HCT116 (cell line): ENCODE results near the gene DUSP2. TPM values are rescaled to one million over a fixed set of nuclear protein-coding genes. Genes with fewer than 3 reads are reported as not detected.

Experiments used
- ATAC-seq: fragments of 200-7000 bp; cut with Tn5 transposase; 2 replicates; pipeline ENCODE4 v1.9.1; 2020; ENCODE audit warnings: mild to moderate bottlenecking, moderate library complexity
- BruUV-seq: library from RNA; stranded (reverse); fragments of 400-500 nt; replicated peaks from 2 replicates; lab custom pipeline; 2021; lab: Mats Ljungman, UMichigan
- CTCF ChIA-PET: fragments of 300-600 bp; sonication (Branson Sonifier 250); formaldehyde crosslinking; loops from one replicate; lab custom pipeline; 2021; ENCODE audit warnings: antibody characterized with exemption; lab: Charles Lee
- POLR2A ChIA-PET: fragments of 300-600, 350-600 bp; sonication (Branson Sonifier 250); formaldehyde crosslinking; loops from one replicate; lab custom pipeline; 2021; ENCODE audit warnings: antibody characterized with exemption; lab: Charles Lee
- RAD21 ChIA-PET, 2 experiments: fragments of 300-600 bp; sonication (Branson Sonifier 250); formaldehyde crosslinking; loops; one replicate each; lab custom pipeline; 2023; ENCODE audit warnings: low total read pairs in 2 of 2; ENCODE audit not compliant: uncharacterized antibody in 2 of 2, unreplicated experiment in 2 of 2, low non-redundant PET in 1 of 2; lab: Charles Lee
- DNase-seq: peaks from one replicate; pipeline ENCODE4 v3.0.0-alpha.2; 2010; ENCODE audit warnings: low read depth, low spot score
- H2AFZ ChIP-seq: fragments of 200-600 bp; shearing (Covaris generic), sonication (generic); 2 replicates; pipeline ENCODE4 v1.6.1; 2017; ENCODE audit warnings: low read depth, mixed run types, mixed read lengths, antibody characterized with exemption, low read length; ENCODE audit not compliant: poor library complexity, severe bottlenecking
- H3K27ac ChIP-seq: 2 replicates; pipeline ENCODE4 v1.5.1; 2012; ENCODE audit warnings: low read depth, low read length
- H3K27me3 ChIP-seq: fragments of 200-600 bp; sonication (generic); 2 replicates; pipeline ENCODE4 v1.6.1; 2016; ENCODE audit warnings: mixed run types, low read length, mixed read lengths; ENCODE audit not compliant: insufficient read depth
- H3K36me3 ChIP-seq, 2 experiments: fragments of 200-500 bp in 1 of 2; fragments of 200-600 bp in 1 of 2; sonication (Bioruptor generic) in 1 of 2; sonication (generic) in 1 of 2; 2 replicates each; pipeline versions ENCODE4 v1.5.1 to v1.6.1; 2014 to 2016; ENCODE audit warnings: low read length in 2 of 2, inconsistent platforms in 1 of 2, mixed read lengths in 1 of 2, mixed run types in 1 of 2; ENCODE audit not compliant: insufficient read depth in 2 of 2, control insufficient read depth in 1 of 2
- H3K4me1 ChIP-seq, 2 experiments: fragments of 200-600 bp in 1 of 2; sonication (generic) in 1 of 2; 2 replicates each; pipeline versions ENCODE4 v1.5.1 to v1.6.1; 2012 to 2017; ENCODE audit warnings: low read length in 2 of 2, inconsistent platforms in 1 of 2, mild to moderate bottlenecking in 1 of 2, mixed read lengths in 1 of 2, mixed run types in 1 of 2, moderate library complexity in 1 of 2; ENCODE audit not compliant: insufficient read depth in 2 of 2, control insufficient read depth in 1 of 2
- H3K4me2 ChIP-seq: fragments of 200-600 bp; sonication (generic); 2 replicates; pipeline ENCODE4 v1.6.1; 2017; ENCODE audit warnings: mixed run types, low read length, mixed read lengths
- H3K4me3 ChIP-seq, 2 experiments: fragments of 200-600 bp in 1 of 2; sonication (generic) in 1 of 2; replicated peaks in 1 of 2; 2 replicates each; pipeline ENCODE4 v1.5.1; 2011 to 2016; ENCODE audit warnings: low read length in 2 of 2, control low read depth in 1 of 2, low read depth in 1 of 2, mild to moderate bottlenecking in 1 of 2, mixed read lengths in 1 of 2, mixed run types in 1 of 2
- H3K79me2 ChIP-seq: fragments of 200-600 bp; sonication (generic); 2 replicates; pipeline ENCODE4 v1.6.1; 2017; ENCODE audit warnings: mild to moderate bottlenecking, mixed run types, low read length, moderate library complexity, mixed read lengths; ENCODE audit not compliant: insufficient read depth
- H3K9ac ChIP-seq: fragments of 200-600 bp; sonication (generic); 2 replicates; pipeline ENCODE4 v1.6.1; 2016; ENCODE audit warnings: low read length, mixed read lengths
- H3K9me2 ChIP-seq: fragments of 200-600 bp; sonication (generic), shearing (Covaris generic); 2 replicates; pipeline ENCODE4 v1.6.1; 2017; ENCODE audit warnings: mixed run types, mild to moderate bottlenecking, moderate library complexity; ENCODE audit not compliant: insufficient read depth
- H3K9me3 ChIP-seq, 2 experiments: fragments of 200-500 bp in 1 of 2; fragments of 200-600 bp in 1 of 2; sonication (Bioruptor generic) in 1 of 2; sonication (generic) in 1 of 2; 2 replicates each; pipeline ENCODE4 v1.6.1; 2014 to 2017; ENCODE audit warnings: low read length in 2 of 2, mixed read lengths in 2 of 2, inconsistent platforms in 1 of 2, low read depth in 1 of 2, mild to moderate bottlenecking in 1 of 2, mixed run types in 1 of 2, moderate library complexity in 1 of 2; ENCODE audit not compliant: control insufficient read depth in 1 of 2, insufficient read depth in 1 of 2
- H4K20me1 ChIP-seq: fragments of 200-600 bp; sonication (generic), shearing (Covaris generic); 2 replicates; pipeline ENCODE4 v1.6.1; 2017; ENCODE audit warnings: mixed run types, mild to moderate bottlenecking, moderate library complexity; ENCODE audit not compliant: insufficient read depth
- CEBPB ChIP-seq: IDR thresholded peaks from 2 replicates; pipeline ENCODE4 v1.6.1; 2012; ENCODE audit warnings: low read depth
- EZH2phosphoT487 ChIP-seq: fragments of 200-600 bp; IDR thresholded peaks from 2 replicates; pipeline ENCODE4 v1.6.1; 2018; ENCODE audit warnings: antibody characterized with exemption, borderline replicate concordance
- FOSL1 ChIP-seq: IDR thresholded peaks from 2 replicates; pipeline ENCODE4 v1.6.1; 2012; ENCODE audit warnings: low read depth
- JUND ChIP-seq: IDR thresholded peaks from 2 replicates; pipeline ENCODE4 v1.6.1; 2012
- POLR2A ChIP-seq: IDR thresholded peaks from 2 replicates; pipeline ENCODE4 v1.7.0; 2011; ENCODE audit warnings: borderline replicate concordance; ENCODE audit not compliant: insufficient read depth, insufficient read length; ENCODE audit errors: extremely low read depth
- POLR2AphosphoS5 ChIP-seq: IDR thresholded peaks from 2 replicates; pipeline ENCODE4 v1.6.1; 2011; ENCODE audit warnings: mild to moderate bottlenecking, low read depth, low read length, moderate library complexity
- RAD21 ChIP-seq: IDR thresholded peaks from 2 replicates; pipeline ENCODE4 v1.6.1; 2012; ENCODE audit warnings: low read depth, mild to moderate bottlenecking
- ZFX ChIP-seq: fragments of 450-650 bp; IDR thresholded peaks from 2 replicates; pipeline ENCODE4 v1.6.1; 2017
- ZNF274 ChIP-seq: fragments of 200-500 bp; sonication (Bioruptor generic); IDR thresholded peaks from 2 replicates; pipeline ENCODE4 v1.6.1; 2014; ENCODE audit warnings: mild to moderate bottlenecking, low read depth, low read length, inconsistent platforms
- intact Hi-C: fragments of 100-400 bp; cut with micrococcal nuclease; formaldehyde crosslinking; loops from 2 replicates; pipeline ENCODE4 v1.10.0; 2022
- total RNA-seq: library from RNA; stranded (reverse); gene quantifications from one replicate; pipeline ENCODE4 v1.2.1, GENCODE V29; 2021; ENCODE audit not compliant: unreplicated experiment
- TF ChIP-seq, protein P1 (sequence below): IDR thresholded peaks from 2 replicates; pipeline ENCODE4 v1.6.1; 2011; ENCODE audit warnings: mild to moderate bottlenecking, low read length, moderate library complexity; ENCODE audit not compliant: insufficient replicate concordance; ENCODE audit errors: extremely low read depth
- TF ChIP-seq, protein P2 (sequence below): IDR thresholded peaks from 2 replicates; pipeline ENCODE4 v1.6.1; 2012

The DUSP2 gene
- total RNA-seq, 1 experiment from 2014 or later, result 24.5 TPM

GRCh38 chr2:96123936-96124335 lies 21.3 kb downstream of the DUSP2 start:
- no peaks in the 10 kb centered on the region for H3K79me2 ChIP-seq
- CTCF ChIA-PET, result no interaction called here
- H3K4me3 ChIP-seq, result no peak overlapping the region
- 0 out of 2 replicates have a peak, but pooled peaks cover 3% of the 10 kb centered on the region for H3K27me3 ChIP-seq
- intact Hi-C loops, result no loop called here
- no peak for DNase-seq
- H4K20me1 ChIP-seq, result no peaks in the 10 kb centered on the region
- RAD21 ChIA-PET, result no interaction called here
- POLR2A ChIA-PET, result no interaction called here
- BruUV-seq, result no TSS peak
- no peak overlapping the region for H3K9ac ChIP-seq
- H2AFZ ChIP-seq, result no peak overlapping the region
- no peaks in the 10 kb centered on the region for H3K9me3 ChIP-seq
- H3K4me1 ChIP-seq, result no peaks in the 10 kb centered on the region
- ATAC-seq, result no peak
- TF ChIP-seq RAD21 (no peak), ZNF274 (no peak), FOSL1 (no peak), POLR2AphosphoS5 (no peak), ZFX (no peak), EZH2phosphoT487 (no peak), CEBPB (no peak), JUND (no peak), POLR2A (no peak)
- TF ChIP-seq, protein P1, sequence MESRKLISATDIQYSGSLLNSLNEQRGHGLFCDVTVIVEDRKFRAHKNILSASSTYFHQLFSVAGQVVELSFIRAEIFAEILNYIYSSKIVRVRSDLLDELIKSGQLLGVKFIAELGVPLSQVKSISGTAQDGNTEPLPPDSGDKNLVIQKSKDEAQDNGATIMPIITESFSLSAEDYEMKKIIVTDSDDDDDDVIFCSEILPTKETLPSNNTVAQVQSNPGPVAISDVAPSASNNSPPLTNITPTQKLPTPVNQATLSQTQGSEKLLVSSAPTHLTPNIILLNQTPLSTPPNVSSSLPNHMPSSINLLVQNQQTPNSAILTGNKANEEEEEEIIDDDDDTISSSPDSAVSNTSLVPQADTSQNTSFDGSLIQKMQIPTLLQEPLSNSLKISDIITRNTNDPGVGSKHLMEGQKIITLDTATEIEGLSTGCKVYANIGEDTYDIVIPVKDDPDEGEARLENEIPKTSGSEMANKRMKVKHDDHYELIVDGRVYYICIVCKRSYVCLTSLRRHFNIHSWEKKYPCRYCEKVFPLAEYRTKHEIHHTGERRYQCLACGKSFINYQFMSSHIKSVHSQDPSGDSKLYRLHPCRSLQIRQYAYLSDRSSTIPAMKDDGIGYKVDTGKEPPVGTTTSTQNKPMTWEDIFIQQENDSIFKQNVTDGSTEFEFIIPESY, result no peak
- TF ChIP-seq, protein P2, sequence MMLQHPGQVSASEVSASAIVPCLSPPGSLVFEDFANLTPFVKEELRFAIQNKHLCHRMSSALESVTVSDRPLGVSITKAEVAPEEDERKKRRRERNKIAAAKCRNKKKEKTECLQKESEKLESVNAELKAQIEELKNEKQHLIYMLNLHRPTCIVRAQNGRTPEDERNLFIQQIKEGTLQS, result no peak
- H3K4me2 ChIP-seq, result no peak overlapping the region
- H3K36me3 ChIP-seq, result no peaks in the 10 kb centered on the region
- no peaks in the 10 kb centered on the region for H3K9me2 ChIP-seq
- no peak overlapping the region for H3K27ac ChIP-seq
